ENCODE measurements around the gene GLB1L2.

Gene GLB1L2

GRCh38 chr11:134372961-134373360 lies 41.2 kb downstream of the GLB1L2 start:
- no peak for DNase-seq (ENCODE audit: low read depth)
- no peak for TF ChIP-seq CTCF (conservative IDR thresholded peaks at IDR 0.05; ENCODE audit: low read depth, low read length)
- no peak overlapping the region for H3K4me3 ChIP-seq (ENCODE audit: low read depth, low read length)

GRCh38 chr11:134373591-134374052 lies 41.8 kb downstream of the GLB1L2 start:
- TF ChIP-seq CTCF (conservative IDR thresholded peaks at IDR 0.05; ENCODE audit: low read depth, low read length), result no peak
- H3K4me3 ChIP-seq (ENCODE audit: low read depth, low read length), result no peak overlapping the region
- no peak for DNase-seq (ENCODE audit: low read depth)

GRCh38 chr11:134374171-134374570 lies 42.4 kb downstream of the GLB1L2 start:
- TF ChIP-seq CTCF (conservative IDR thresholded peaks at IDR 0.05; ENCODE audit: low read depth, low read length), result no peak
- no peak for DNase-seq (ENCODE audit: low read depth)
- H3K4me3 ChIP-seq (ENCODE audit: low read depth, low read length), result no peak overlapping the region

GRCh38 chr11:134374891-134375550 lies 43.2 kb downstream of the GLB1L2 start:
- no peak for DNase-seq (ENCODE audit: low read depth)
- no peak overlapping the region for H3K4me3 ChIP-seq (ENCODE audit: low read depth, low read length)
- TF ChIP-seq CTCF (conservative IDR thresholded peaks at IDR 0.05; ENCODE audit: low read depth, low read length), result no peak

GRCh38 chr11:134376150-134376921 lies 44.5 kb downstream of the GLB1L2 start:
- H3K4me3 ChIP-seq (ENCODE audit: low read depth, low read length), result no peak overlapping the region
- no peak for TF ChIP-seq CTCF (conservative IDR thresholded peaks at IDR 0.05; ENCODE audit: low read depth, low read length)
- DNase-seq (ENCODE audit: low read depth), result no peak

- DNase-seq (ENCODE audit: low read depth), result no peak
- no peak overlapping the region for H3K4me3 ChIP-seq (ENCODE audit: low read depth, low read length)
- no peak for TF ChIP-seq CTCF (conservative IDR thresholded peaks at IDR 0.05; ENCODE audit: low read depth, low read length)
Observed at GRCh38 chr11:134377876-134378275, 46.1 kb downstream of the GLB1L2 start.
